HG03575 (cell line): ENCODE data around the gene TNC.

ENCODE experiments used
- ATAC-seq: cut with Tn5 transposase; IDR thresholded peaks from one replicate; pipeline ENCODE4 v1.9.1; 2021; ENCODE audit not compliant: unreplicated experiment, insufficient number of reproducible peaks, low FRiP score; ENCODE audit errors: extremely low read depth

The TNC gene

GRCh38 chr9:115117999-115118878, at the start of gene TNC:
Gene TNC, minus strand, starts transcription at chr9:115118157. Its CDS starts 27,139 bp downstream, at chr9:115091018.
- no peak for ATAC-seq

DNA sequence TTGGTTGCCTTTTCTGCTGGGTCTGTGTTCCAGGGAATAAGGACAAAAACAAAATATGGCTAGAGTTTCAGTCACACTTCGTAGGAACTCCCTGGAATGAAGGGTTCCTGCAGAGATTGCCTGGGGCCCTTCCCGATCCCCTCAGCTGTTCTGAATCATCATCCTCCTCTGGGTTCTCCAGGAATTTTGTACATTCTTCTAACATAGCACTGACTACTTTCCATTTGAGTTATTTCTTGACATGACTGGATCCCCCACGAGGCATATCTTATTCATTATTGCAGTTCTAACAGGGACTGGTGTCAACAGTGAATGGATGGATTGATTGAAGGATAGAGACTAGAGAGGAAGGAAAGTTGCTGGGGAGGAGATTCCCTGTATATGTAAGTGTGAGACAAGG, 49.2 kb upstream of the TNC start:
- no peak for ATAC-seq

- no peak for ATAC-seq
Observed at GRCh38 chr9:115165233-115165632, 47.3 kb upstream of the TNC start.

- ATAC-seq = no peak
Observed at GRCh38 chr9:115164511-115164974, 46.6 kb upstream of the TNC start.

GRCh38 chr9:115162946-115163345, 45.0 kb upstream of the TNC start:
- ATAC-seq = no peak

GRCh38 chr9:115161446-115161845, 43.5 kb upstream of the TNC start:
- no peak for ATAC-seq

DNA sequence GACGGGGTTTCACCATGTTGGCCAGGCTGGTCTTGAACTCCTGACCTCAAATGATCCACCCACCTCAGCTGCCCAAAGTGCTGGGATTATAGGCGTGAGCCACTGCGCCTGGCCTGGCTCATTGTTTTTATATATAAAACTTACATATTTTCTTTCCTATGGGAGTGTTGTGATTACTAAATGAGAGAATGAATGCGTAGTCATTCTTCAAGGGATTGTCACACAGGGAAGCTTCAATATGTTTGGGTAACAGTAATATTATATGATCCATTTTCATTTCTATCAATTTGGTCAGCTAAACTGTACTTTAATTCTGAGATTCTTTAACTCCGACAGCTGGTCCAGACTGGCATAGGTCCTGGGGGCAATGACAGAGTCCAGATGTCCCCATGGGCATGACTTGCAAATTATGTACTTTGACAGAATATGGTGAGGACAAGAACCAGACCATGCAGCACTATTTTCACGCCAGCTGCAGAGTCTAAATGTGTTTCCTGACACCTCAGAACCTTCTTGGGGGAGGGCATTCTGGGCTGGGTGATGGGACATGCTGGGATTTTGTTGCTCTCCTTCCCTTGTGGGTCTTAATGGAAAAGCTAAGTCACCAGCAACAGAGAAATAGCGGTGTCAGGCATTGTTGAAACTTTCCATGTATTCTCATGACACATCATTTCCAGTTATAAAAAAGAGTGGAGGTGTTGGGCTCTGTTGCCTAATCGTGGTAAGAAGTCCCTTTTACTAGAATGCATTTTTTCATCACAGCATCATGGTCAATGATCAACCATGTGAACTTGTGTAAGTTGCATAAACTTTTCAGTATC, 40.9 kb upstream of the TNC start:
- ATAC-seq = no peak

- ATAC-seq = no peak
Observed at GRCh38 chr9:115157245-115157674, 39.3 kb upstream of the TNC start.

GRCh38 chr9:115155037-115155436, 37.1 kb upstream of the TNC start:
- no peak for ATAC-seq

- ATAC-seq = no peak
Observed at GRCh38 chr9:115154617-115155016, 36.7 kb upstream of the TNC start.

DNA sequence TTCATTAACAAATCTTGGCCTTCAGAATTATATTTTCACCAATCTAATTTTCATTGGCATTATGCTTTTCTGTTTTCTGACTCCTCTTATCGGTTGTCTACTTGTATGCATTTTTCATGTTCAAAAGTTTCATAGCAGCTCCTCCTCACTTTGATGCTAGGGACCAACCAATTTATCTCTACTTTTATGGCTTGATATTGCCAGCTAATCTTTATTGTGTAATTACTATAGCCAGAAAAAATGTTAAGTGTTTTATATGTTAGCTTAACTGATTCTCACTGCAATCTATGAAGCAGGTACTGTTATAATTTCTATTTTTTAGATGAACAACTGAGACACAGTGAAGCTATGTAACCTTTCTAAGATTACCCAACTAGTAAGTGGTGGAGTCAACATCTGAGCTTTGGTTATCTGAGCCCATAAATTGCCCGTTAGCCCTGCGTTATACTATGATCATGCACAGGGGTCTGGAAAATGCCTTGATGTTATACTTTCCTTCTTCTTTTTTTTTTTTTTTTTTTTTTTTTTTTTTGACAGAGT, 34.4 kb upstream of the TNC start:
- no peak for ATAC-seq

DNA sequence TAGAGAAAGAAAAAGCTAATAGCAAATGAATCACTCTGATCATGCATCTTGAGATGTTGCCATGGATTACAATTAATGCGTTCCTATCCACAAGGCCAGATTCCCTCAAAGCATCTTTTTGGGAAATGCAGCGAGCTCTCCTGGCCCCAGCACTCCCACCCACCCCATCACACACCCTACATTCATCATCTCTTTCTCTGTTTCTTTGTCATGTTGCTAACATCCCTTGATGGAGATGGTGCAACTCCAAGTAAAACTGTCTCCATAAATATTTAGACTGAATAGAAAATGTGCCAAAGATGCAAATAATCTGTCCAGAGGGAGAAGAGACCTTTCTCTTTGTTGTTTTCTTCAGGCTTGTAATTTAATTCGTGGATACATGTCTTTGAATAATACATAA, 30.8 kb upstream of the TNC start:
- no peak for ATAC-seq

- no peak for ATAC-seq
Observed at GRCh38 chr9:115146581-115147021, 28.6 kb upstream of the TNC start.

DNA sequence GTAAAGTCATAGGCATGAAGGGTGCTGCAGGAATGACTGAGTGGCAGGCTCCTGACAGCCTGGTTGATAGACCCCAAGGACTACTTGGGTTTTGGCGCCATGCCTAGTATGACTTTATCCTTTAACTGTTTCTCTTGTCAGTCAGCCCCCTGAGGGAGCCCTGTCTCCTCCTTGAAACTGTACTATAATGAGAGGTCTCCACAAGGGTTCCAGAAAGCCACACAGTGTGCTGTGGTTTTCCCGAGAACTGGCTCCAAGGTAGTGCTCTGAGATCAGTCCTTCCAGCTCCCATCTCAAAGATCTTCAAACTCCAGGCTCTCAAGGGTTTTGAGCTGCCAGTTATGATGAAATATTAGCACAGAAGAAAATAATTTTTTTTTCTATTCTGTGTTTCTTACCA, 26.7 kb upstream of the TNC start:
- no peak for ATAC-seq

- no peak for ATAC-seq
Observed at GRCh38 chr9:115143689-115144088, 25.7 kb upstream of the TNC start.

DNA sequence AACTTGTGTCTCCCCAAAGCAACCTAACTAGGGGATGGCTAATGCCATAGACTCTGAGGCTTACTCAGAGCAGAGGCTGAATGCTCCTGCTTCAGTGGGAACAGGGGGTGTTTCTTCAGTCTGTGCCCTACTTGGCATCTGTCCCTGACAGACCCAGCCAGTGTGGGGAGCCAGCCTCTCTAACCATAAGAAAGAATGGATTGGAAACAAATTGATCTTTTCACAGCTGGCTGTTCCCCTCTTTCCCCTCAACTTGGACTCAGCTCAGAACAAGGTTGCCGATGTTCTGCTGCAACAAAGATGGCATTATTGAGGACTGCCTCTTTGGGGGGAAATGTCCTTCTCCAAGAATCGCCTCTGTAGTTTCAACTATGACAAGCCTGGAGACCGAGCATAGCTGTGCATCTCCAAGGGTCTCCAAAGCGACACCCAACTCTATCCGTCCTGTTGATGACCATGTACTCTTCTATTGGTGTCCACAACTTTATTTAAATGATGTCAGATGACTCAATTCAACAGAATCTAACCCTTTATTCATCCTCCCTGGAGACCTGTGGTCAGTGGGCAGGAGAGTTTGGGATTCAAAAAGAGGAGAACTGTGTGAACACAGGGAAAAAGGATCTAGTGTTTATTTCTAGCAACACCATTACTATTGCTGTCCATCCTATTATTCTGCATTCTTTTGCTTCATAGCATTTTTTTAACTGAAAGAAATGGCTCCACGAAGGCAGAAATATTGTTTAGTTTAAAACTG, 24.7 kb upstream of the TNC start:
- no peak for ATAC-seq

GRCh38 chr9:115142090-115142489, 24.1 kb upstream of the TNC start:
- no peak for ATAC-seq

- no peak for ATAC-seq
Observed at GRCh38 chr9:115141612-115142011, 23.7 kb upstream of the TNC start.

DNA sequence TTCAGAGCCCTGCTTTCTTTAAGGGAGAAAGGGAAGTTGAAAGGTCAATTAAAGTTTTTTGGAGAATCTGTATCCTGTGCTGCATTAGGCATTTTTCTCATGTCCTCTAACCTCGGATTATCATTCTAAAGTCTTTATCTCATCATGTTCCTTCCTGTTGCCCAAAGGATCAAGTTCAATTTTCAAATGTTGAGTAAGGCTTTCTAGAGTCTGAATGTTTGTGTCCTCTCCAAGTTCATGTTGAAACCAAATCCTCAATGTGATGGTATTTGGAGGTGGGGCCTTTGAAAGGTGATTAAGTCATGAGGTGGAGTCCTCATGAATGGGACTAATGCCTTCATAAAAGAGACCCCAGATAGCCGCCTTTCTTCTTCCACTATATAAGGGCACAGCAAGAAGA, 20.2 kb upstream of the TNC start:
- ATAC-seq = no peak
